HG03342 (cell line): ENCODE measurements around the gene TGM1.

Source experiments
- ATAC-seq: cut with Tn5 transposase; IDR thresholded peaks from one replicate; pipeline ENCODE4 v1.9.1; 2021; ENCODE audit warnings: mild to moderate bottlenecking, moderate library complexity; ENCODE audit not compliant: unreplicated experiment

Gene TGM1

DNA sequence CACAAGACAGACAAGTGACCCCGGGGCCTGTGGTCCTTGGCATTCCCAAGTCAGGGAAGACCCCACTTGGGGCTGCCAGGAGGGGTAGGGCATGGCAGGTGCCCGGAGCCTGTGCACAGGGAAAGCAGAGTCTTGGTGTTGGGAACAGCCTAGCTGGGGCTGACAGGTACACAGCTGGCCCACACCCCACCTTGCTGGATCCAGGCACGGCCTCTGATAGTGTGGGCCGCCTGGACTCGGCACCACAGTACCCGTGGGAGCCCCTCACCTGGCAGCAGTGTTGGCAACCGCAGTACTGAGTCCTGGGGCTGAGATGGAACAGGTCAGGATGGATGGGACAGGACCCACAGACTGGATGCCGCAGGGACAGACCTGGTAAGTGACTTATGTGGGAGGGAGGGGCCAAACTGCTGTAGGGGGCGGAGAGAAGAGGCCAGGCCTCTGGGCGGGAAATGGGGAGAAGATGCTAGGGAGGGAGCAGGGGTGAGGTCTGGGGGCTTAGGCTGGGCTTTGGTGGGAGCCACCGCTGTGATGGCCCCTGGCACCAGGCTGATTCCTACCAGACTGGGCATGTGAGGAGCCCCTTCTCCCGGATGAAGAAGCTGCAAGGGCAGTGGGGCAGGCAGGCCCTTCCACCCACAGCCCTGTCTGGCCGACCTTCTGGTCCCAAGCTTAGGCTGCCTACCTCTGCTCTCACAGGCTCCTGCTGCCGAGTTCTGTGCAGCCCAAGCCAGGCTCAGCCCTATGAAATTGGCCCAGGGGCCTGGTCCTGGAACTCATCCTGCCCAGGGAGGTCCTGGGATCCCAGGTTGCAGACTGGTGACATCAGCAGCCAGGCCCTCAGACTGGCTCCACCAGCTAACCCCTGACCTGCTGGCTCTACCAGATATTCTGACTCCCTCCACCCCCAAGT is at the start of gene TGM1:
Gene TGM1 (minus strand): TSS at position 357 of the 913 bp plus-strand sequence. CDS start 825 bp downstream, outside the sequence.
- ATAC-seq: no peak

DNA sequence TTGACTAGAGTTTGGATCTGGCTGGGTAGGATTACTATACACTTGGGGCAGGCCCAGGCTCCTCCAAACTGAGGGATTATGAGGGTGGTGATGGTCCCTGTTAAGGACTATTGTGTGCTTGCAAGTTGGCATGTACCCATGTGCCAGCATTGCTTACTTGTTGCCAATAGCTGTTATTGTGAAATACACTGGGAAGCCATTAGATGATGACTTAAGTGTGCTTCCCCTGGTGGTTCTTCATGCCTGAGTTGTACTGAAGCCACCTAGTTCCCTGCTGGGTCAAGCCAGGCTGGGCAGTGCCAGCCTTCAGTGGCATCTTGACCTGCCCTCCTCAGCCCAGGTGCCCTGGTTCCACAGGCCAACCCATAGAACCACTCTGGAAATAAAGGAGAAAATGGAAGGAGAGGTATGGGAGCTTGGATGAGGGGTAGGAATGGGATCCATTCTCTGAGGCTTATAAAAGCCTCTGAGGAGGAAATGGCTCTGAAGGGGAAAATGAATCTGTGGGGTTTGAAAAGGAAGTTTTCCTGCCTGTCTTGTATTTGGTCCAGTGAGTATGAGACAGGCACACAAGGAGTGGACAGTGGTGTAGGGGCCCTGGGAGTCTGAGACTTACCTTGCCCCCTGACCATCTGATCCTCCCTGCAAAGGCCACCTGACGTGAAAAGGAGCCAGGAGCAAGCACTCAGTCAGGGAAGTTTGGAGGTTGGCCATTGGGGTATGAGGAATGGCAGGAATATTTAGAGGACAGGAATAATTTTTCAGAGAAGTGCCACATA is 49.0 kb upstream of the TGM1 start:
- ATAC-seq: no peak

DNA sequence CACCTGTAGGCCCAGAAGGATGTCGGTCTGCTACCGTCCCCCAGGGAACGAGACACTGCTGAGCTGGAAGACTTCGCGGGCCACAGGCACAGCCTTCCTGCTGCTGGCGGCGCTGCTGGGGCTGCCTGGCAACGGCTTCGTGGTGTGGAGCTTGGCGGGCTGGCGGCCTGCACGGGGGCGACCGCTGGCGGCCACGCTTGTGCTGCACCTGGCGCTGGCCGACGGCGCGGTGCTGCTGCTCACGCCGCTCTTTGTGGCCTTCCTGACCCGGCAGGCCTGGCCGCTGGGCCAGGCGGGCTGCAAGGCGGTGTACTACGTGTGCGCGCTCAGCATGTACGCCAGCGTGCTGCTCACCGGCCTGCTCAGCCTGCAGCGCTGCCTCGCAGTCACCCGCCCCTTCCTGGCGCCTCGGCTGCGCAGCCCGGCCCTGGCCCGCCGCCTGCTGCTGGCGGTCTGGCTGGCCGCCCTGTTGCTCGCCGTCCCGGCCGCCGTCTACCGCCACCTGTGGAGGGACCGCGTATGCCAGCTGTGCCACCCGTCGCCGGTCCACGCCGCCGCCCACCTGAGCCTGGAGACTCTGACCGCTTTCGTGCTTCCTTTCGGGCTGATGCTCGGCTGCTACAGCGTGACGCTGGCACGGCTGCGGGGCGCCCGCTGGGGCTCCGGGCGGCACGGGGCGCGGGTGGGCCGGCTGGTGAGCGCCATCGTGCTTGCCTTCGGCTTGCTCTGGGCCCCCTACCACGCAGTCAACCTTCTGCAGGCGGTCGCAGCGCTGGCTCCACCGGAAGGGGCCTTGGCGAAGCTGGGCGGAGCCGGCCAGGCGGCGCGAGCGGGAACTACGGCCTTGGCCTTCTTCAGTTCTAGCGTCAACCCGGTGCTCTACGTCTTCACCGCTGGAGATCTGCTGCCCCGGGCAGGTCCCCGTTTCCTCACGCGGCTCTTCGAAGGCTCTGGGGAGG is 47.9 kb upstream of the TGM1 start, which contains the start of gene LTB4R:
Gene LTB4R (plus strand): TSS at position 857 of the 959 bp plus-strand sequence. CDS start 4,150 bp downstream, outside the sequence.
- peak; percentile 56 for ATAC-seq

DNA sequence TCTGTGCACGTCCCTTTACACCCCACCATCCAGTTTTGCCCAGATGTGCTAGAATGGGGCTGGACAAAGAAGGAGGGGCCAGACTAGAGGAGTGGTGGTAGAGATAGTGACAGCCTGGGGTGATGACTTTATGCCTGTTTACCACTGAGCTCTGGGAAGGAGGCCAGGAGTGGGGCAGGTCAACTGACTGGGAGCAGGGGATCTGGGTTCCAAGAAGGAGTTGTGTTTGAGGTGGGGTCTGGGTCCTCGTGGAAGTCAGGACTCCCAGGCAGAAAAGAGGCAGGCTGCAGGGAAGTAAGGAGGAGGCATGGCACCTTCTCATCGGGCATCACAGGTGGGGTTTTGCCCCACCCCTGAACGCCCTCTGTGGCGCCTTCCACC is 47.3 kb upstream of the TGM1 start:
- no peak for ATAC-seq

DNA sequence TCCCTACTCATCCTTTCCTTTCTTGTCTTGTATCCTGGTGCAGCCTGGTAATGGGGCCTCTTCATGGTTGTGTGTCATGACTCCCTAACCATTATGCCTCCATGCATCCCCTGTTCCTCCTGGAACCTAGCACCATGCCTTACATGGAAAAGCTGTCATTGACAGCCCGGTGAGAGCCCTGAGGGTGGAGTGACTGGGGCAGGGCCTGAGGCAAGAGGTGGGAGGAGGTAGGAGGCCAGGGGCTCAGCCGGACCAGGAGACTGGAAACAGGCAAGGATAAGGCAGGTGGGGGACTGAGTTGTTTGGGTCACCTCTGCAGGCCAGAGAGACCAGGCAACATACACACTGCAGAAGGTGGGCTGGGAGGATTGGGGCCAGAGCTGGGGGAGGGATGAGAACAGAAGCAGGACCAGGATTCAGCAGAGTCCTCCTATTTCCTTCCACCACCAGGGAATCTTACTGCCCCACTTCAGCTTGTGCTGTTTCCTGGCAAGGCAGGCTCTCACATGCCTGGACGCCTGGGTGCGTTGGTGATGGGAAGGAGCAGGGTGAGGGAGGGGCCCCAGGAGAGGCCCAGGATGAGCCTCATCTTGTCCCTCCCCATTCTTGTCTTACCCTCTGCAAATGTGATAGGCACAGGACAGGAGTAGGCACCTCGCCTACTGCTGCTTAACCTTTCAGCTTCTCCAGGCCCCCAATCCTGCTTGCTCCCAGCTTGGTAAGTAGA is 46.7 kb upstream of the TGM1 start, which contains the start of gene LTB4R2:
Gene LTB4R2 (plus strand): TSS at position 603 of the 727 bp plus-strand sequence. CDS start 525 bp downstream, outside the sequence.
- no peak for ATAC-seq

DNA sequence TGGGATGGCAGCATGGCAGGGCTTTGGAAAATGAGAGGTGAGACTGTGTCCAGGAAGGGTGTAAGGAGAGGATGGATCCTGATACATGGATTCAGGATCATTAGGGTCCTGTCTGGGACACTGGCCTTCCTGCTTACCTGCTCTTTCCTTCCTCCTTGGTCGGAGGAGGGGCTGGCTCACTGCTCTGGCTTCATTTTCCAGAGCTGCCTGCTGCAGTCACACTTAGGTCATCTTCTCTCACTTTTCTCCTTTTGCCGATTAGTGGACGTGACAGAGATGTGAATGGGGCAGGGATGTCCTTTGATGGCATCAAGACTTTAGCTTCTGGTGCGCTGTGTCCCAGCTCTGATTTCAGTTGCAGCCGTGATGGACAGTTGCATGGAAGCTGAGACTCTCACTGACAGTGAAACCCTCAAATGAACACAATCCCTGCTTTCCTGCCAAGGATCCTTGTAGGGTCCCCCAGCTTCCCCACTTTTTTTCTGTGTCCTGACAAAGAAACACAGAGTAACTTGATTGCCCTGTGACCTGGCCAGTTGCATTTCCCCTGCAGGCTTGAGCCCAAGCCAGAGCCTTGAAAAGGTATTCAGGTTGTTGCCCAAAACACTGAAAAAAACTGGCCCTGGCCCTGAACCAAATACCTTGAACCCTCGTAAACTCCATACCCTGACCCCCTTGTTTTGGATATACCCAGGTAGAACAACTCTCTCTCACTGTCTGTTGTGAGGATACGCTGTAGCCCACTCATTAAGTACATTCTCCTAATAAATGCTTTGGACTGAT is 45.6 kb upstream of the TGM1 start:
- ATAC-seq: no peak

DNA sequence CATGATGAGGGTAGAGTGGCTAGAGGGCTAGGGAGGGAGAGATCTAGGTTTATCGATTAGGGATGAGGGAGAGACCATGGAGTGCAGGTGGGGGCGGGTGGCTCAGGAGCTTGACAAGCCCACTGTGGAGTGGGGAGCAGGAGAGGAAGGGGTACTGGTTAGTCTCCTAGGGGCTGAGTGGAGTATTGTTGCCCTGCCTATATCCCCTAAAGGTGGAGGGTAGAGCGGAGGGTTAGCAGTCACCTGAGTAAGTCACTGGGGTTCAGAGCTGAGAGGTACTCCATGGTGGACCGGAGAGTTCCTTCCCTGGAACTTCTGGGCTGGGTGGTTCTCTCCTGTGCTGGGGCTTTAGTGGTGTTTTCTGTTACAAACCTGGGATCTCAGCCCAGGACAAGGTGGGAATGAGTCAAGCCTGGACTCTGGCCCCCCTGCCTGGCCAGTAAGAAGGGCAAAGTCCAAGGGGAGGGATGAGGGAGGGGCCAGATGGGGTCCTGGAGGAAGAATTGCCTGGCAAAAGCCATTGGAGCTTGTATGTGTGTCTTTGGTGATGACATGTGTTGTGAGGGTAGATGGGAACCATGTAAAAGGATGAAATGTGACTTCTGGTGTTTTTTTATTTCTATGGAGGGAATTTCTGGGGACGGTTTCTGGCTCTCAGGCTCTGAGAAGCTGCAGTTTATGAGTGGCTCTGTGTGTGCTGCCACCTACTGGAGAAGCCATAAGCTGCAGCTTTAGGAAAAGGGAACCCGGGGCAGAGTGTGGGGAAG is 44.8 kb upstream of the TGM1 start, which contains the start of gene CIDEB:
Gene CIDEB (minus strand): TSS at position 403 of the 767 bp plus-strand sequence. CDS start 119 bp downstream, at position 284.
- ATAC-seq: peak; percentile 34

DNA sequence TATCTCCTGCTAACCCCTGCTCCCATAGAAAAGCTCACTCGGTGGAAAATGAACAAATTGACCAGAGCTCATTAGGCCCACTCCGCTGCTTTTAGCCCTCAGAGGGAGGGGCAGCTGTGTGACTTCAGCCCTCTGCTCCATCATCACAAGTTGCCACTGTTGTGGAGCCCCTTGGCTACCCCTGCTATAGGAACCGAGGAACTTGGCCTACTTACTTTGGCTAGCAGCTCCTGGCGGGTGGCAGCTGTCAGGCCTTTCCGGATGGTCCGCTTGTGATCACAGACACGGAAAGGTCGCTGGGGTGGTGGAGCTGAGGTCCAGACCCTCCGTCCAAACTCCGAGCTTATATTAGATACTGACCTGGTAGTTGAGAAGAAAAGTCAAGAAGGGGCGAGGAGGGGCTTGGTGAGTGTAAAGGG is 44.2 kb upstream of the TGM1 start:
- ATAC-seq: no peak

DNA sequence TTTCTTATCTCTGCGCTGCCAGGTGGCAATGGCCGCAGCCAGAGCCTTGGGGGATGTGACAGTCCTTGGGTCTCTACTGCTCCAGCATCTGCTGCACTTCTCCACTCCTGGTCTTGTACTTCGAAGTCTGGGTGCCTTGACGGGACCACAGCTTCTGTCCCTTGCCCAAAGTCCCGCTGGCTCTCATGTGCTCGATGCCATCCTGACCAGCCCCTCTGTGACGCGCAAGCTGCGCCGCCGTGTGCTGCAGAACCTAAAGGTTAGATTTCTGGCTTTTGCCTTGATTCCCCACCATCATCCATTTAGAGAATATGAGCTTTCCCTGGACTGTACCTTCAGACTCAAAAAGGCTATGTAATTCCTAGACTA is 41.0 kb upstream of the TGM1 start:
- no peak for ATAC-seq

DNA sequence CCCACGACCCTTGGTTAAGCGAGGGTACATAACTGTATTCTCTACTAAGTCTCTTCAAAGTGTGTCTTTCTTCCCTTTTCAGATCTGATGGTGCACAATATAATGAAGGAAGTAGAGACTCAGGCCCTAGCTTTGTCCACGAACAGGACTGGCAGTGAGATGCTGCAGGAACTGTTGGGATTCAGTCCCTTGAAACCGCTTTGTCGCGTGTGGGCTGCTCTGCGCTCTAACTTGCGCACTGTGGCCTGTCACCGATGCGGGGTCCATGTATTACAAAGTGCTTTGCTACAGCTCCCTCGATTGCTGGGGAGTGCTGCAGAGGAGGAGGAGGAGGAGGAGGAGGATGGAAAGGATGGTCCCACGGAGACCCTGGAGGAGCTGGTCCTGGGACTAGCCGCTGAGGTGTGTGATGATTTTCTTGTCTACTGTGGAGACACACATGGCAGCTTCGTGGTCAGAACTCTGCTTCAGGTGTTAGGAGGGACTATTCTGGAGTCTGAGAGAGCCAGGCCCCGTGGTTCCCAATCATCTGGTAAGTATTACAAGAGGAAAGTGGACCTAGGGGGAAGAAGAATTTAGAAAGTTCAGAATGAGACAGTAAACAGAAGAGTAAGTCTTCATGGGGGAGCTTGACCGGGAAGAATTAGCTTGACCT is 37.5 kb upstream of the TGM1 start:
- ATAC-seq: no peak

DNA sequence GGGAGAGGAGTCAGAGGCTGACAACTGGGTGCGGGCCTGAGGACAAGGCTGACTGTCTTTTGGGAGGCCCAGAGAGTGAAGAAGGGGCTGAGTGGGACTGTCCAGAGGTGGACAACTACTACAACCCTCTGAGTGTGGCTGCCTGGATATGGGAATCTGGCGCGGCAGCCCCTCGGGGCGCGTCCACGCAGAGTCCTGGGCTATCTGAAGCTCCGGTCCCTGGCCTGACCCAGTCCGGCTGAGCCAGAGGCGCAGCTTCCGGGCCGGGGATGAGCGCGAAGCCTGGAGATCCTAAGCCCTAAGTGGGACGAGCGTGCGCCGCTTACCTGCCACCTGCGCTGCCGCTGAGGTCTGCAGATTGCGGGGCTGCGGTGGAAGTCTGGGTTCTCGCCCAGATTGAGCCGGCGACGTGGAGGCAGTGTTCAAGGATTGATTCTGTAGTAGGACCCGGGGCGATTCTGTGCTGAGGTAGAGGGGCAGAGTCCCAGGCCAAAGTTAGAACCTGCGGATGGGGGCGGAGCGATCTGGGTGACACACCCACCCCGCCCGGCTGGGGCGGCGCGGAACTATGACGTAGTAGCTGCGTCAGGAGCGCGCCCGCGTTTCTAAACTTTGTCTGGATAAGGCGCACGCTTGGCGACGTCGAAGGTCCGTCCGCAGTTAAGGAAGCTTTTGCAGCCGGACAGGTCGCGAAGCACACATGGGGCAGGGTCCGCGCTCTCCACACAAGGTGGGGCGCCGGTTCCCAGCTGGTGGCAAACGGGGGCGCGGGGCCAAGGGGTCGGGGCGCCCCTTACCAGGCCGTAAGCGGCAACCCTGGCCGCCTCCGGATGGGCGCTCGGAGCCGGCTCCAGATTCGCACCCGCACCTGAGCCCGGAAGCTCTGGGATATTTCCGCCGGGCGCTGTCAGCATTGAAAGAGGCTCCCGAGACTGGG is 36.5 kb upstream of the TGM1 start, which contains the start of the genes DHRS1 and NOP9:
Gene DHRS1 (minus strand): TSS at position 526 of the 937 bp plus-strand sequence. CDS start 674 bp downstream, outside the sequence.
Gene NOP9 (plus strand): TSS at position 596 of the 937 bp plus-strand sequence. CDS start 105 bp downstream, at position 701.
- peak; percentile 51 for ATAC-seq

DNA sequence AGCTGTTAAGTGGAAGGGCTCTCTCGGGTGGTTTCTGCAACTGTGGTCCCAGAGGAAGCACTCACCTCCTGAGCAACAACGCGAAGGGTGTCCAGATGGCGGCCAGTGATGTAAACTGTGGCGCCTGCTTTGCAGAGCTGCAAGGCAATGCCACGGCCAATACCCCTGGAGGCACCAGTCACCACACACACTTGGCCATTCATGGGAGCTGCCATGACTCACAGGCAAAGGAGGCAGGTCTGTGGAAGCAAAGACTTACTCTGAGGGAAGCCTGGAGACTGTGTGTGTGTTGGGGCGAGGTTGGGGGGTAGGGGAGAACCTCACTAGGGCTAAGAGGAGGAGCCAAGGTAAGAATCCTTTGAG is 35.9 kb upstream of the TGM1 start:
- ATAC-seq: no peak

DNA sequence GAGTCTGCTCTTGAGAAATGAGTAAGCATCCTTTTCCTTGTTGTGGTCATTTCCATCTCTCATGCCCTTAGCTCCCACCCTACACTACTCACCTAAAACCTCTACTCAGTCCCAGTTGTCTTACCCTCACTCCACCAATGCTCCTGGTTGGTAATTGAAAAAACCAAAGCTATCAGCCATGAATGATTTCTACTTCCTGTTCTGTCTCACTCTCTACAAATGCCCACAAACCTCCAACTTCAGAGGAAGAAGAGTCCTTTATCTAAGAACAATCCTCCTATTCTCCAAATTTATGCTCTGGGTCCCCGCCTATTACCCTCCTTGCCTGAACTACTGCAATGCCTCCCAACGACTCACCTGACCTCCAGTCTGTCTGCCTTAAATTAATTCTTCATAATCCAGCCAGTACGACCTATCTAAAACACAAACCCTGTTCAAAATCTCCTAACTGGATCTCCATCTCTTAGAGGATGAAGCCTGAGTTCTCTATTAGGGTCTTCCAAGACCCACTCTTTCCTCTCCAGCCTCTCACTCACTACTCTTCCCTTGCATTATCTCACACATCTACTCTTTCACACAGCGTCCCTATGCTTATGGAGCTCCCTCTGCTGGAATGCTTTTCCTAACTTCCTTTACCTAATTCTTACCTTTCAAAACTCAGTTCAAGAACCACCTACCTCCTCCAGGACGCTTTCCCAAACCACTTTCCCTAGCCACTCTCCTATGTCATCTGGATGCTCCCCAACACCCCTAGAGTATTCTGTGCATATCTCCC is 34.4 kb upstream of the TGM1 start:
- peak; percentile 22 for ATAC-seq

DNA sequence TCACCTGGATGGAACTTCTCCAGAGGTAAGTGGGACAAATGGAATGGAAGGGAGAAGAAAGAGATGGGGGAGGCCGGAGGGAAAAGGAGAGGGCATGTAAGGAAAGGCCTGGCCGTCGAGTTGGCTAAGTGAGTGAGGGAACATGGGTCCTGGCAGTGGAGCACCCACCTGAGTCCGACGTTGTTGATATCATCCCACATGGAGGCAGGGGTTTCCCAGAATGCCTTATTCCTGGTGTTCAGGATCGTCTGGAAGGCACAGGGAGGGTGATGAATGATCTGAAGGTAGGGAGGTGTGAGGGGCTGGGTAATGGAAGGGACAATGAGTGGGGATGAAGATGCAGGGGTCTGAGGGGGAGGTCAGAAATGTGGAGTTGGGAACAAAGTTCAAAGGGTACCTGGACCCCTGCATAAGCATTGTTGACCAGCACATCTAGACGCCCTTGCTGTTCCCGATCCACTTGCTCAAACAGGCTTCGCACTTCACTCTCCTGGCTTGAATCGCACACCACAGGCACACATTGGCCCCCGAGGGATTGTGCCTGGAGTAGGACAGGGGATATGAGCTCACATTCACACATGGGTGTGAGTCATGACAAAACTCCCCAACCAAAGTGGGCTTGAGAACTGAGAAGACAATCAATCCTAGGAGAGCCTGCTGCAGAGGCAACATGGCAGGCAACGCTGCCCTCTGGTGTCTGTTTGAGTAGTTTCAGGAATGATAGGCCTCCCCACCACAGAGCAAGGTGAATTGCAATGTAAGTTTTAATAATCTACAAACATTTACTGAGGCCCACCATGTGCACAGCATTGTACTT is 33.6 kb upstream of the TGM1 start:
- ATAC-seq: peak; percentile 51

DNA sequence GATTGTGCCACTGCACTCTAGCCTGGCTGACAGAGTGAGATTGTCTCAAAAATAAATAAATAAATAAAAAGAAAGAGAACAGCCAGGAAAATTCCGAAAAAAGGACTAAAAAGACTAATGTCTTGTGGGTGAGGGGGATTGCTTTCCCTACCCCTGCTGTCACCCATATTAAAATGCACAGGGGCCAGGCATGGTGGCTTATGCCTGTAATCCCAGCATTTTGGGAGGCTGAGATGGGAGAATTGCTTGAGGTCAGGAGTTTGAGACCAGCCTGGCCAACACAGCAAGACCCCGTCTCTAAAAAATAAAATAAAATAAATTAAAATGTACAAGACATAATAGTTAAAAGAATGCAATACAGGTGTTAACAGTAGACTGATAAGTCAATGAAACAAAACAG is 30.5 kb upstream of the TGM1 start:
- no peak for ATAC-seq
